OCI-LY7 (cell line): ENCODE measurements around the gene TLR1. TPM values are rescaled to one million over a fixed set of nuclear protein-coding genes. Genes with fewer than 3 reads are reported as not detected.

Source experiments
- BruUV-seq: library from RNA; stranded (reverse); fragments of 400-500 nt; replicated peaks from 2 replicates; lab custom pipeline; 2021; lab: Mats Ljungman, UMichigan
- CTCF ChIA-PET: fragments of 300-600 bp; sonication (Branson Sonifier 250); formaldehyde crosslinking; loops from one replicate; lab custom pipeline; 2022; ENCODE audit warnings: antibody characterized with exemption; ENCODE audit not compliant: unreplicated experiment; lab: Charles Lee
- POLR2A ChIA-PET: fragments of 300-600 bp; sonication (Branson Sonifier 250); formaldehyde crosslinking; loops from one replicate; lab custom pipeline; 2022; ENCODE audit warnings: antibody characterized with exemption; lab: Charles Lee
- DNase-seq: peaks from one replicate; pipeline ENCODE4 v3.0.0-alpha.2; 2015; ENCODE audit warnings: low spot score
- H2AFZ ChIP-seq: fragments of 200-600 bp; sonication (generic), shearing (Covaris generic); 2 replicates; pipeline ENCODE4 v1.6.1; 2014; ENCODE audit warnings: mild to moderate bottlenecking, antibody characterized with exemption, low read length, moderate library complexity
- H3K27ac ChIP-seq: fragments of 200-600 bp; sonication (generic); 2 replicates; pipeline ENCODE4 v1.5.1; 2014; ENCODE audit warnings: mixed run types, low read depth, mild to moderate bottlenecking, moderate library complexity, low read length, inconsistent platforms; ENCODE audit not compliant: poor library complexity, severe bottlenecking
- H3K36me3 ChIP-seq: fragments of 200-600 bp; sonication (generic); 2 replicates; pipeline ENCODE4 v1.6.1; 2014; ENCODE audit warnings: mild to moderate bottlenecking, antibody characterized with exemption, low read length, moderate library complexity, mixed read lengths; ENCODE audit not compliant: insufficient read depth
- H3K4me1 ChIP-seq: fragments of 200-600 bp; sonication (generic); 2 replicates; pipeline ENCODE4 v1.5.1; 2014; ENCODE audit warnings: mild to moderate bottlenecking, low read length; ENCODE audit not compliant: insufficient read depth, poor library complexity, severe bottlenecking
- H3K4me2 ChIP-seq: fragments of 200-600 bp; sonication (generic); 2 replicates; pipeline ENCODE4 v1.6.1; 2014; ENCODE audit warnings: mild to moderate bottlenecking, low read length
- H3K4me3 ChIP-seq: fragments of 200-600 bp; sonication (generic); 2 replicates; pipeline ENCODE4 v1.5.1; 2014; ENCODE audit warnings: mild to moderate bottlenecking, low read depth, low read length; ENCODE audit not compliant: poor library complexity, severe bottlenecking
- H3K79me2 ChIP-seq: fragments of 200-600 bp; sonication (generic); 2 replicates; pipeline ENCODE4 v1.6.1; 2016; ENCODE audit warnings: low read depth, mild to moderate bottlenecking, low read length, moderate library complexity, mixed read lengths; ENCODE audit not compliant: insufficient read depth
- H3K9me2 ChIP-seq: fragments of 200-600 bp; sonication (generic); 2 replicates; pipeline ENCODE4 v1.6.1; 2016; ENCODE audit warnings: mild to moderate bottlenecking, low read length, mixed read lengths; ENCODE audit not compliant: insufficient read depth
- H3K9me3 ChIP-seq: fragments of 200-600 bp; sonication (generic); 2 replicates; pipeline ENCODE4 v1.6.1; 2014; ENCODE audit warnings: mild to moderate bottlenecking, mixed run types, low read length, mixed read lengths
- H4K20me1 ChIP-seq: fragments of 200-600 bp; sonication (generic); 2 replicates; pipeline ENCODE4 v1.6.1; 2014; ENCODE audit warnings: mild to moderate bottlenecking, antibody characterized with exemption, low read length, moderate library complexity, mixed read lengths; ENCODE audit not compliant: insufficient read depth
- CTCF ChIP-seq: fragments of 200-600 bp; sonication (generic); conservative IDR thresholded peaks from 2 replicates; pipeline ENCODE4 v1.5.1; 2014; ENCODE audit warnings: mild to moderate bottlenecking, antibody characterized with exemption, low read length, moderate library complexity, mixed read lengths
- EZH2phosphoT487 ChIP-seq: fragments of 200-600 bp; sonication (generic); IDR thresholded peaks from 2 replicates; pipeline ENCODE4 v1.6.1; 2018; ENCODE audit warnings: low read depth, borderline replicate concordance, mild to moderate bottlenecking, mixed run types, antibody characterized with exemption, low read length, moderate library complexity, mixed read lengths
- intact Hi-C: fragments of 100-400 bp; cut with micrococcal nuclease; formaldehyde crosslinking; loops from one replicate; pipeline ENCODE4 v1.10.0; 2022; ENCODE audit not compliant: unreplicated experiment
- total RNA-seq, 2 experiments: library from RNA; depleted of rRNA in 1 of 2; stranded (reverse); fragments of >200 nt in 1 of 2; shearing (Covaris generic) in 1 of 2; gene quantifications; 2 replicates each; pipeline ENCODE4 v1.2.3, GENCODE V29; 2014 to 2022

Gene TLR1
- total RNA-seq, 2 experiments from 2014 or later: 3.3 to 7.4 TPM

GRCh38 chr4:38802561-38803355 is 1.8 kb downstream of the TLR1 start:
- Histone ChIP-seq H4K20me1 (no peaks in the 10 kb centered on the region), H3K4me1 (peaks cover 26% of the 10 kb centered on the region), H3K27ac (no peak overlapping the region), H3K4me2 (no peak overlapping the region), H3K4me3 (no peak overlapping the region), H3K79me2 (no peaks in the 10 kb centered on the region), H2AFZ (no peak overlapping the region), H3K9me2 (no peaks in the 10 kb centered on the region), H3K9me3 (peaks cover 26% of the 10 kb centered on the region), H3K36me3 (peaks cover 57% of the 10 kb centered on the region)
- DNase-seq: peak; percentile 80
- intact Hi-C loops: no loop called here
- ChIA-PET POLR2A (interaction anchor here (1.0 to 5.1 kb wide), 5 partner anchors 7 to 43 kb away, joined by 3 to 54 read pairs (median 14); partner anchors contain the start of gene TLR10), CTCF (interaction anchor here (0.7 to 2.5 kb wide), 3 partner anchors 8 to 43 kb away, joined by 3 to 21 read pairs (median 13); partner anchors contain the start of gene TLR10)
- BruUV-seq: no TSS peak
- TF ChIP-seq EZH2phosphoT487 (no peak), CTCF (no peak)

GRCh38 chr4:38800961-38801450 is 3.6 kb downstream of the TLR1 start:
- Histone ChIP-seq H3K9me3 (peaks cover 26% of the 10 kb centered on the region), H3K4me2 (no peak overlapping the region), H3K79me2 (no peaks in the 10 kb centered on the region), H3K36me3 (peaks cover 57% of the 10 kb centered on the region), H3K4me3 (no peak overlapping the region), H4K20me1 (no peaks in the 10 kb centered on the region), H3K27ac (no peak overlapping the region), H3K4me1 (peaks cover 23% of the 10 kb centered on the region), H3K9me2 (no peaks in the 10 kb centered on the region), H2AFZ (no peak overlapping the region)
- no peak for TF ChIP-seq CTCF
- ChIA-PET CTCF (interaction anchor here (1.0 kb wide), 1 partner anchor 60 kb away, joined by 3 read pairs; no protein-coding TSS in a partner anchor), POLR2A (interaction anchor here (0.5 to 1.1 kb wide), 4 partner anchors 13 to 262 kb away, joined by 3 to 4 read pairs (median 3); no protein-coding TSS in a partner anchor)
- DNase-seq: no peak
- intact Hi-C loops: no loop called here
- BruUV-seq: no TSS peak
